ENCODE results near the gene LSM5.

Gene LSM5

DNA sequence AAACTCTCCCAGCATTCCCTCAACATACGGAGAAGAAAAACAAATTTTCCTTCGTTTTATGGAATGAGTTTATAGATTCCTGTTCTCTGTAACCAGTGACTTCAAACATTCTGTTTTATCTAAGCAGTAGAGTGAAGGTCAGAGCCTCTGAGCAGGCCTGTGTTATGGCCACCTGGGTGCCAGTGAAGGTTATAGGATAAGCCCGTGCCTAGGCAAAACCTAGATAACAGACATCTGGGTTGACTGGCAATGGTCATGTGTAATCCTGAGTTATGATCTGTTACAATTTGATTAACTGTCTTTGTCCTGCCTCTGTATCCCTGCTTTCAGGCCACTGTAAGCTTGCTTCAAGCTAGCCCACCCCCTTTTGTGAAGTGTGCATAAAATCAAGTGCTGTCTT, 8.3 kb downstream of the LSM5 start (continued):
- TF ChIP-seq TOX (CRISPR knock-in tag; IDR thresholded peaks at IDR 0.05; ENCODE audit: borderline replicate concordance) (no peak), OSR1 (CRISPR knock-in tag; IDR thresholded peaks at IDR 0.05) (no peak), RARB (CRISPR knock-in tag; IDR thresholded peaks at IDR 0.05) (no peak), GLIS3 (CRISPR knock-in tag; IDR thresholded peaks at IDR 0.05) (no peak), ZC3H10 (CRISPR knock-in tag; IDR thresholded peaks at IDR 0.05) (no peak), ARNTL (CRISPR knock-in tag; IDR thresholded peaks at IDR 0.05; ENCODE audit: borderline replicate concordance, low read depth) (no peak)
- TF ChIP-seq, protein P1, sequence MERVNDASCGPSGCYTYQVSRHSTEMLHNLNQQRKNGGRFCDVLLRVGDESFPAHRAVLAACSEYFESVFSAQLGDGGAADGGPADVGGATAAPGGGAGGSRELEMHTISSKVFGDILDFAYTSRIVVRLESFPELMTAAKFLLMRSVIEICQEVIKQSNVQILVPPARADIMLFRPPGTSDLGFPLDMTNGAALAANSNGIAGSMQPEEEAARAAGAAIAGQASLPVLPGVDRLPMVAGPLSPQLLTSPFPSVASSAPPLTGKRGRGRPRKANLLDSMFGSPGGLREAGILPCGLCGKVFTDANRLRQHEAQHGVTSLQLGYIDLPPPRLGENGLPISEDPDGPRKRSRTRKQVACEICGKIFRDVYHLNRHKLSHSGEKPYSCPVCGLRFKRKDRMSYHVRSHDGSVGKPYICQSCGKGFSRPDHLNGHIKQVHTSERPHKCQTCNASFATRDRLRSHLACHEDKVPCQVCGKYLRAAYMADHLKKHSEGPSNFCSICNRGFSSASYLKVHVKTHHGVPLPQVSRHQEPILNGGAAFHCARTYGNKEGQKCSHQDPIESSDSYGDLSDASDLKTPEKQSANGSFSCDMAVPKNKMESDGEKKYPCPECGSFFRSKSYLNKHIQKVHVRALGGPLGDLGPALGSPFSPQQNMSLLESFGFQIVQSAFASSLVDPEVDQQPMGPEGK (CRISPR knock-in tag; IDR thresholded peaks at IDR 0.05; ENCODE audit: borderline replicate concordance): no peak

DNA sequence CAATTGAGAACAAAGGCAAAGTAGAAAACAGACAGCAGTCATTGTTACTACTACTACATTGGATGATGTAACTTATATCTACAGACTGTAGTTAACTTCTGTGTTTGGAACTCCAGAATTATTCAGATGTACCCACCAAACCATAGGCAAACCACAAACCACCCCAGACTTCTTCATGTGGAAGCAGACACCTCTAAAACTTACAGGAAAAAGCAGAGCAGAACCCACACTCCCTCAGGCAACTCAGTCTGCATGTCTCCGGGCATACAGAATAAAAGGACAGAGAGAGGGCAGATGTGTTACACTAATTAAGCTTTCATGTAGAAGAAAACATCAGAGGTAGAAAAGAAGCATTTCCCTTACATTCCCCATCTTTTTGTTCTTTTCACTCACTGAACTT, 9.0 kb downstream of the LSM5 start:
- TF ChIP-seq OSR1 (CRISPR knock-in tag; IDR thresholded peaks at IDR 0.05) (no peak), ZFP3 (CRISPR knock-in tag; IDR thresholded peaks at IDR 0.05) (no peak), ZNF70 (CRISPR knock-in tag; IDR thresholded peaks at IDR 0.05) (no peak), ISL1 (CRISPR knock-in tag; IDR thresholded peaks at IDR 0.05) (no peak), PPARA (CRISPR knock-in tag; IDR thresholded peaks at IDR 0.05; ENCODE audit: borderline replicate concordance) (no peak)
- TF ChIP-seq, protein P2, sequence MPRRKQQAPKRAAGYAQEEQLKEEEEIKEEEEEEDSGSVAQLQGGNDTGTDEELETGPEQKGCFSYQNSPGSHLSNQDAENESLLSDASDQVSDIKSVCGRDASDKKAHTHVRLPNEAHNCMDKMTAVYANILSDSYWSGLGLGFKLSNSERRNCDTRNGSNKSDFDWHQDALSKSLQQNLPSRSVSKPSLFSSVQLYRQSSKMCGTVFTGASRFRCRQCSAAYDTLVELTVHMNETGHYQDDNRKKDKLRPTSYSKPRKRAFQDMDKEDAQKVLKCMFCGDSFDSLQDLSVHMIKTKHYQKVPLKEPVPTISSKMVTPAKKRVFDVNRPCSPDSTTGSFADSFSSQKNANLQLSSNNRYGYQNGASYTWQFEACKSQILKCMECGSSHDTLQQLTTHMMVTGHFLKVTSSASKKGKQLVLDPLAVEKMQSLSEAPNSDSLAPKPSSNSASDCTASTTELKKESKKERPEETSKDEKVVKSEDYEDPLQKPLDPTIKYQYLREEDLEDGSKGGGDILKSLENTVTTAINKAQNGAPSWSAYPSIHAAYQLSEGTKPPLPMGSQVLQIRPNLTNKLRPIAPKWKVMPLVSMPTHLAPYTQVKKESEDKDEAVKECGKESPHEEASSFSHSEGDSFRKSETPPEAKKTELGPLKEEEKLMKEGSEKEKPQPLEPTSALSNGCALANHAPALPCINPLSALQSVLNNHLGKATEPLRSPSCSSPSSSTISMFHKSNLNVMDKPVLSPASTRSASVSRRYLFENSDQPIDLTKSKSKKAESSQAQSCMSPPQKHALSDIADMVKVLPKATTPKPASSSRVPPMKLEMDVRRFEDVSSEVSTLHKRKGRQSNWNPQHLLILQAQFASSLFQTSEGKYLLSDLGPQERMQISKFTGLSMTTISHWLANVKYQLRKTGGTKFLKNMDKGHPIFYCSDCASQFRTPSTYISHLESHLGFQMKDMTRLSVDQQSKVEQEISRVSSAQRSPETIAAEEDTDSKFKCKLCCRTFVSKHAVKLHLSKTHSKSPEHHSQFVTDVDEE (CRISPR knock-in tag; IDR thresholded peaks at IDR 0.05): no peak
- TF ChIP-seq, protein P3, sequence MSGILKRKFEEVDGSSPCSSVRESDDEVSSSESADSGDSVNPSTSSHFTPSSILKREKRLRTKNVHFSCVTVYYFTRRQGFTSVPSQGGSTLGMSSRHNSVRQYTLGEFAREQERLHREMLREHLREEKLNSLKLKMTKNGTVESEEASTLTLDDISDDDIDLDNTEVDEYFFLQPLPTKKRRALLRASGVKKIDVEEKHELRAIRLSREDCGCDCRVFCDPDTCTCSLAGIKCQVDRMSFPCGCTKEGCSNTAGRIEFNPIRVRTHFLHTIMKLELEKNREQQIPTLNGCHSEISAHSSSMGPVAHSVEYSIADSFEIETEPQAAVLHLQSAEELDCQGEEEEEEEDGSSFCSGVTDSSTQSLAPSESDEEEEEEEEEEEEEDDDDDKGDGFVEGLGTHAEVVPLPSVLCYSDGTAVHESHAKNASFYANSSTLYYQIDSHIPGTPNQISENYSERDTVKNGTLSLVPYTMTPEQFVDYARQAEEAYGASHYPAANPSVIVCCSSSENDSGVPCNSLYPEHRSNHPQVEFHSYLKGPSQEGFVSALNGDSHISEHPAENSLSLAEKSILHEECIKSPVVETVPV (CRISPR knock-in tag; IDR thresholded peaks at IDR 0.05): no peak
- TF ChIP-seq, protein P4, sequence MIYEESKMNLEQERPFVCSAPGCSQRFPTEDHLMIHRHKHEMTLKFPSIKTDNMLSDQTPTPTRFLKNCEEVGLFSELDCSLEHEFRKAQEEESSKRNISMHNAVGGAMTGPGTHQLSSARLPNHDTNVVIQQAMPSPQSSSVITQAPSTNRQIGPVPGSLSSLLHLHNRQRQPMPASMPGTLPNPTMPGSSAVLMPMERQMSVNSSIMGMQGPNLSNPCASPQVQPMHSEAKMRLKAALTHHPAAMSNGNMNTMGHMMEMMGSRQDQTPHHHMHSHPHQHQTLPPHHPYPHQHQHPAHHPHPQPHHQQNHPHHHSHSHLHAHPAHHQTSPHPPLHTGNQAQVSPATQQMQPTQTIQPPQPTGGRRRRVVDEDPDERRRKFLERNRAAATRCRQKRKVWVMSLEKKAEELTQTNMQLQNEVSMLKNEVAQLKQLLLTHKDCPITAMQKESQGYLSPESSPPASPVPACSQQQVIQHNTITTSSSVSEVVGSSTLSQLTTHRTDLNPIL (CRISPR knock-in tag; IDR thresholded peaks at IDR 0.05; ENCODE audit: low read depth): no peak
- ATAC-seq: no peak

DNA sequence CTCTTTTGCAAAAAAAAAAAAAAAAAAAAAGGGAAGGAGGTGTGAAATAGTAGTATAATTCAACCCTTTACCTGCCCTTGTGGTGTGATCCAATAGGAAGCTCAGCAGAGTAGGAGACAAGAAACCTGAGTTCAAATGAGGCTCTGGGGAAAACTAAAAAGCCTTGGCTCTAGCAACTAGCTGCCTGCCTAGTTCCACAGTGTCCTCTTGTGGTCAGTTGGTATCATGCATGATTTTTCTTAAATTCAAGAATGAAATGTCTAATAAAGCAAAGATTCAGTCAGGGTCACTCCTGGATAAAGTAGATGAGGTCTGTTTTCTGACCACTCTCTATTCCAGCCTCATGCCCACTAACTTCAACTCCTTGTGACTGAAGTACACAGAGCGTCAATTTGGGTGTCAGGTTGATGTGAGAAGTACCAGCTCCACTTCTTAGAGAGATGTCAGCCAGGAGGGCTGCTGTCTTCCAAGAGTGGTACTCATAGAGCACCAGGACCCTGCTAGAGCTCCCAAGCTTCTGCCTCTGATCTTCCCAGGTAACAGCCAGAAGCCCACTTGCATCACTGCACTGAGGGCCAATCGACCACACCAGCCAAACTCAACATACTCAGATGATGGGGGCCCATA, 10.5 kb downstream of the LSM5 start:
- no peak for TF ChIP-seq ARNTL (CRISPR knock-in tag; IDR thresholded peaks at IDR 0.05; ENCODE audit: borderline replicate concordance, low read depth)
- no peak for TF ChIP-seq ZNF8 (CRISPR knock-in tag; IDR thresholded peaks at IDR 0.05)
- no peak for TF ChIP-seq BACH2 (CRISPR knock-in tag; IDR thresholded peaks at IDR 0.05; ENCODE audit: borderline replicate concordance)
- no peak for TF ChIP-seq TOX (CRISPR knock-in tag; IDR thresholded peaks at IDR 0.05; ENCODE audit: borderline replicate concordance)
- no peak for TF ChIP-seq ISL1 (CRISPR knock-in tag; IDR thresholded peaks at IDR 0.05)
- TF ChIP-seq ZC3H10 (CRISPR knock-in tag; IDR thresholded peaks at IDR 0.05): no peak
- TF ChIP-seq, protein P4 (CRISPR knock-in tag; IDR thresholded peaks at IDR 0.05; ENCODE audit: low read depth): no peak
- TF ChIP-seq TCF4 (CRISPR knock-in tag; IDR thresholded peaks at IDR 0.05; ENCODE audit: borderline replicate concordance): no peak
- ATAC-seq: peak; percentile 74

DNA sequence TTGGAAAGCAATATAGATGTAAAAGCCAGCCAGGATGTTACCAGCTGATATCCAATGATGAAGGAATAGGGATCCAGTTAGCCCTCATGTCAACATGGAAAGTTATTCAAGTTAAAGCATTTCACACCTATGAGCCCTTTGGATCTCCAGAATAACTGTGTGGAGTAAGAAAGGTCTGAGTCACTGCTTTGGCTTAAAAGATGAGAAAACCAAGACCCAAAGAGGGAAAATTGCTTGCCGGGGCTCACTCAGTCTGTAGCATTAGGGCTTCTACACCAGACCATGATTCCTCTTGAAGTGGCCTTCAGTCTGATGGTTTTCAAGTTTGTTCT, 12.6 kb downstream of the LSM5 start:
- no peak for TF ChIP-seq TCF4 (CRISPR knock-in tag; IDR thresholded peaks at IDR 0.05; ENCODE audit: borderline replicate concordance)
- ATAC-seq: no peak
